HG03097 (cell line): ENCODE results near the gene AK5.
A peak's percentile ranks its signal among the peaks of the same experiment; 100 is the strongest.
"Not testable (repeated sequence)": the region's sequence is repeated elsewhere in the genome, so short reads cannot be mapped to it uniquely, and the experiment has no call there.

ENCODE experiments used
- ATAC-seq: cut with Tn5 transposase; IDR thresholded peaks from one replicate; pipeline ENCODE4 v1.9.1; 2021; ENCODE audit not compliant: unreplicated experiment, low FRiP score

The AK5 gene

DNA sequence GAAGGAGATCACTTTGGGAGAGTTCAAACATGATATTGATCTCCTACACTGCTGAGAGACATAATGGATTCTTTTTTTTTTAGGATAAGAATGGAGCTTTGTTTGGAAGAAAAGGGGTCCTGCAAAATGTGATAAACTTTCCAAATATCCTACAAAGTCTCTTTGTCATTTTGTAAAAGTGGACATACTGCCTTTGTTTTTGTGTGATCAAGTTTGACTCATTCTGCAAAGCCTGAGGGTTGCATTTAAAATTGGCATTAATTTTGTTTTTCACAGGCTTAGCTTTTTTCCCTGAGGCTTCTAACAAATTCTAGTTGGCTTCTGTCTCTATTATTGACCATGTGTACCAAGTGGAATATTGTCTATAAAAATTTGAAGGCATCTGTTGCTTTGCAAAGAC is 113.2 kb downstream of the AK5 start:
- ATAC-seq: no peak

DNA sequence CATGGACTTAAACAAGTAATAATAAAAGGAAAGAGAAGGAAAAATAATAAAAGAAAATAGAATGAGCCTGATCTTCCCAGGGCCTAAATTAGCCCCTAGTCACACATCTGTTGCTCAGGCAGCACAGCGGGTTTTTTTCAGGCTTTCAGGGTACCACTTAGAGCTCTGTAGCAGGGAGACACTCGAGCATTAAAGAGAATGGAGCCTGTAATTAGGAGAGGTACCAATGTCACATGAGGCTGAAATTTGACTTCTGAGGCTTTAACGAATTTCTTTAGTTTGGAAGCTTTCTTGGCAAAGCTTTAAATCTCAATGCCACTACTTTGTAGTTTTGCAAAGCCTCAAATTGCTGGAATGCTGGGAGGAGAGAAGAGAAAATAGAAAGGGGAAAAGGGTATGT is 116.3 kb downstream of the AK5 start:
- no peak for ATAC-seq

DNA sequence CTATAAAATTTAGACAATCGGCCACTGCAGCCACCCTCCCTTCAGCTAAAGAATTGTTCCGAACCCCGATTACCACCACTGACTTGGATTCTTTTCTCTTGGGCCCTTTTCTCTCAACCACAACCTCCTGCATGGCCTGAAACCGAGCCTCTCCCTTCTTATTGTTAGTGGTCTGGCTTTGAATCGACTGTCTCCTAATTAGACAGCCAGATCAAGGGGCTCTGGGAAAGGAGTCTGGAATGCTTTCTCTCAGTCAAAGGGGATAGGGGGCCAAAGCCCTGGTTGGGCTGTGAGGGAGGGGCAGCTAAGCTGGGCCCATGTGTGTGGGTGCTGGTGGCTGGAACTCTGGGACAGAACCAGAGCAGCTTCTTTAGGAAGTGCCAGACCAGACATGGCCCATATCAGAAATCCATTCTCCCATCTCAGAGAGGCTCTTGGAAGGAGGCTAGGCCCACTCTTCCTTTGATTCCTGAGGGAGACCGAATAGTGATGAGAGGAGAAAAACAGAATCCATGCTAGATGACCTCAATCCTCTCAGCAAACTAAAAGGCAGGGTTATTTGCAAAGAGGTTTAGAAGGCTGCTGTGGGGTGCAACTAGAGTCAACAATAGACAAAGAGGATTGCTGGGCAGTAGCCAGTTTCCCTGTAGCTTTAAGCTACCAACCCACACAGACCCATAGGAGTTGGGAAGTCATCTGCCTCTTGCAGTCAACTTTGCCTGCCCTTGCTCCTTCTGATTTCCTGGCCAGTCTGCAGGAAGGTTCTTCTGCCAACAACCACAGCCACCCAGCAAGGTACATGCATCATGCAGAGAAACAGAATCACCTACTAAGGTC is 117.6 kb downstream of the AK5 start:
- no peak for ATAC-seq

DNA sequence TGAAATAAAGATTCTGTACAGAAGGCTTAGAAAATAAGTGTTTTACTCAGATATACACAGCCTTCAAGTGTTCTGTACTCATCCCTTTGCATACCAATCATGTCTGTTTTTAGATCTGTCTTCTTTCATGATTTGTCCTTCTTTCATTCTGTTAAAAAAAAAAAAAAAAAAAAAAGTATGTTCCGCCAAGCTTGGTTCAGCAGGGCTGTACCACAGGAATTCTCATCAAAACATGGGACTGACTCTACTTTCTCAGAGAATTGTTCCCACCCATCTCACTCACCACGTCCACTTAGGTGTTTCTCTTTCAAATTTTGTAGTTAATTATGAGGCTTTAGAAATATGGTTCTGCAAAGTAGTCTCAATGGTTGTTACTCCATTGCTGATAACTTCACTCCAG is 119.0 kb downstream of the AK5 start:
- ATAC-seq: no peak

DNA sequence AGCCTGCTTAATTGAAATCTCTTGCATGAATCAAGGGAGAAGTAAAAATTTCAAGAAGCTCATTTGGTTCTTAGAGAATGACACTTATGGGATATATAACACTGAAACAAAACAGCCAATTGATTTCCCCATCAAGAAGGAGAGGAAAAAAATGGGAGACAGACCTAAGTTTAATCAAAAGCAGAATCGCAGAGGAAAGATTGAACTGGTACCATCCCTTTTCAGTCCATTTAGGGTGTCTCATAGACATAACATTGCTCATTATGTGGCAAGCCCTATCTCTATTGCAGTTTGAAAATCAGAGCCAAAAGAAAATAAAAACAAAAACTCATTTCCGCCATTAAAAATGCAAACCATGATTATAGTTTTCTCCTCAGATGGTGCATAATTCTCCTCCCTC is 119.6 kb downstream of the AK5 start:
- ATAC-seq: no peak

DNA sequence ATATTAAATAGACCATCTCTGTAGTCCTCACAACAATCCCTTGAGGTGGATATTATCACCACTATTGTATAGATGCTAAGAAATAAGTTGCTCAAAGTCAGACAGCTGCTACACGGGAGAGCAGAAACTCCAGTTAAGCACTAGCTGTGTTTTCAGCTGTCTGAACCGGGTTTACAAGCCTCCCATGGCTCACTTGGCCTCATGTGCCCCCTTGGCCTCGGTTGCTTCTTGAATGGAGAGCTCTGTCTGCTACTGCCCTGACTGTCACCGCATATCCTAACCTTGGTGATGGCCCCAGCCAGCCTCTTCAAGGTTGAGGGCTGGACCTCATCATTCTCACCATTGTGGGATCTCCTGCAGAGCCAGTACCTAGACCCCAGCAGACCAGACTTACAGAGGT is 123.4 kb downstream of the AK5 start:
- no peak for ATAC-seq

DNA sequence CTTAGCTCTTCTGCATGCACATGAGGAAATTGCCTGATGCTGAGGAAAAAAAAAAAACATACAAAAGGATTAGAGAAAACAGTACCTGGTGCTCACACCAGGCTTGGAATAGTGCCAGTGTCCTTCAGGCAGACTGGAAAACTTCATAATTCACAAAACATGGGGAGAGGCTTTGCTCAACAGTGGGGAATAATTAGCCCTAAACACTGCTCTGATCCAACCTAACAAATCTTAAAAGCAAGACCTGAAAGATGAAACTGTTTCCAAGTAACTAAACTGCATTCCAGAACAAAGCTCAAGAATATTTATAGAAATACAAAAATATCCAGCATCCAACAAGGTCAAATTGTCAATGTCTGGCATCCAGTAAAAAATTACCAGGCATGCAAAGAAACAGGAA is 124.8 kb downstream of the AK5 start:
- no peak for ATAC-seq

DNA sequence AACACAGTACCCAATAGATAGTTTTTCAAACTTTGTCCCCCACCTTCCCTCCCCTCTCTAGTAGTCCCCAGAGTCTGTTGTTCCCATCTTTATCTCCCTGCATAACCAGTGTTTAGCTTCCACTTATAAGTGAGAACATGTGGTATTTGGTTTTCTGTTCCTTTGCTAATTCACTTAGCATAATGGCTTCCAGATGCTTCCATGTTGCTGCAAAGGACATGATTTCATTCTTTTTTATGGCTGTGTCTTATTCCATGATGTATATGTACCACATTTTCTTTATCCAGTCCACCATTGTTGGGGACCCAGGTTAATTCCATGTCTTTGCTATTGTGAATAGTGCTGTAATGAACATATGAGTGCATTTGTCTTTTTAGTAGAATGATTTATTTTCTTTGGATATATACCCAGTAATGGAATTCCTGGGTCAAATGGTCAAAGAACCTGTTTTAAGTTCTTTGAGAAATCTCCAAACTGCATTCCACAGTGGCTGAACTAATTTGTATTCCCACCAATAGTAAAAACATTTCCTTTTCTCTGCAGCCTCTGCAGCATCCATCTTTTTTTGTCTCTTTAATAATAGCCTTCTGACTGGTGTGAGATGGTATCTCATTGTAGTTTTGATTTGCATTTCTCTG is 126.0 kb downstream of the AK5 start:
- ATAC-seq: no peak

DNA sequence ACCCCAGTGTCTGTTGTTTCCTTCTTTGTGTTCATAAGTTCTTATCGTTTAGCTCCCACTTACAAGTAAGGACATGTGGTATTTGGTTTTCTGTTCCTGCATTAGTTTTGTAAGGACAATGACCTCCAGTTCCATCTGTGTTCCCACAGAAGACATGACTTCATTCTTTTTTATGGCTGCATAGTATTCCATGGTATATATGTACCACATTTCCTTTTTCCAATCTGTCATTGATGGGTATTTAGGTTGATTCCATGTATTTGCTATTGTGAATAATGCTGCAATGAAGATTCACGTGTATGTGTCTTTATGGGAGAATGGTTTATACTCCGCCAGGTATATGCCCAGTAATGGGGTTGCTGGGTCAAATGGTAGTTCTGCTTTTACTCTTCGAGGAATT is 127.1 kb downstream of the AK5 start:
- not testable (repeated sequence) for ATAC-seq

DNA sequence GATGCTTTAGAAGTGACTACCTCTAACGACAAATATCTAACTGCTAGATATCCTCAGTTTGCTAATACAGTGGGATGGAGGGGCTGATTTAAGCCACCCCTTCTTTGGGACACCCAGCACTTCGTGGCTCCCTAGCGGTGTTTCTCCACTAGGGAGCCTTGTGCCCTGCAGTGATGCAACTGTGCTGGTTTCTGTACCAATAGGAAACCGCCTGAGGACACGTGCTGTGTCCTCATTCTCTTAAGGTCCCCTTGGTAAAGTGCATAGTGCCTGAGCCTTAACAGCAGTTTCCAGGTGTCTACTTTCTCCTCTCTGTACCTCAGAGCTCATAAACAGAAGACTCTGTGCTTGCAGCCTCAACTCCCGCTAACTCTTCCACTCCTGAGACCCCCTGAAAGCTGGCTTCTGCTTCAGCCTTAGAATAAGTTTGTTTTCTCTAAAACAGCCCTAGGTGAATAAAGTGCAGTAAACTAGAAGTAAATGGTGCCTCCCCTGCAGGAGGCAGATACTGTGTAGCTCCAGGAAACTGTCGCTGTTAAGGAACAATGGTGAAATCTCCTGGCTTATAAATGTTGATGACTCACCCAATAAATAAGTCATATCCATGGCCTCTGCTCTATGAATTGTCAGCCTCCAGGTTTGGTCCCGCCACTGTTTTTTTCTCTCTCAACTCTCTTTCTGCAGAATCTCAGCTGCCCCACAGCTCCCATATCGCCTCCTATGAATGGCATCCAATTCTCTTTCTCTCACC is 130.4 kb downstream of the AK5 start:
- no peak for ATAC-seq

DNA sequence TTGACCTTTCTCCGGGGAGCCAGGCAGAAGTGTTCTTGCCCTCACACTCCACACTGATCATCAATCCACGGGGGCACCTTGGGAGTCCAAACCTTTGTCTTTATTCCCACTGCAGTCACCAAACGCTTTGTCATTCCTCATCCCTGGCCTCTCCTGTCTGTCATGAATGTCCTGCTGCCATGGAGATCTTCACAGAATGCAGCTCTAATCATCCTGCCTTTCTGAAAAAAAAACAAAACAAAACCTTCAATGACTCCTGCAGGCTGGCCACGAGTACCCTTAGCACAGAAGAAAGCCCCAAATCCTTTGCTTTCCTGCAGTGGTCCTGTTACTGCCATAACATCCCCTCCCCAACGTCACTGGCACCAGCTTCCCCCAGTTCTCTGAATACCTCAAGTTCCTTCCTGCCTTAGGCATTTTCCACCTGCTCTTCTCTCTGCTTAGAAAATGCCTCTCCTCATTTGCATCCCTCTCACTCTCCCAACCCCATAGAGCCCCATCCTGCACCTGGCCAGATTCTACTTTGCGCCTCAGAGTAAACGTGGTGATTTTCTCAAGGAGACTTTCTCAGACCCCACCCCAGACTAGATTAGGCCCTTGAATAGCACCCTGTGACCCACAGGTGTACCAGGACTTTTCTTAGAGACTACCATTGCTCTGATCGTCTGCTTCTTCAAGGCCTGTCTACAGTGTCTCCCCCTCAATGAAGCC is 131.2 kb downstream of the AK5 start:
- ATAC-seq: peak; percentile 46

DNA sequence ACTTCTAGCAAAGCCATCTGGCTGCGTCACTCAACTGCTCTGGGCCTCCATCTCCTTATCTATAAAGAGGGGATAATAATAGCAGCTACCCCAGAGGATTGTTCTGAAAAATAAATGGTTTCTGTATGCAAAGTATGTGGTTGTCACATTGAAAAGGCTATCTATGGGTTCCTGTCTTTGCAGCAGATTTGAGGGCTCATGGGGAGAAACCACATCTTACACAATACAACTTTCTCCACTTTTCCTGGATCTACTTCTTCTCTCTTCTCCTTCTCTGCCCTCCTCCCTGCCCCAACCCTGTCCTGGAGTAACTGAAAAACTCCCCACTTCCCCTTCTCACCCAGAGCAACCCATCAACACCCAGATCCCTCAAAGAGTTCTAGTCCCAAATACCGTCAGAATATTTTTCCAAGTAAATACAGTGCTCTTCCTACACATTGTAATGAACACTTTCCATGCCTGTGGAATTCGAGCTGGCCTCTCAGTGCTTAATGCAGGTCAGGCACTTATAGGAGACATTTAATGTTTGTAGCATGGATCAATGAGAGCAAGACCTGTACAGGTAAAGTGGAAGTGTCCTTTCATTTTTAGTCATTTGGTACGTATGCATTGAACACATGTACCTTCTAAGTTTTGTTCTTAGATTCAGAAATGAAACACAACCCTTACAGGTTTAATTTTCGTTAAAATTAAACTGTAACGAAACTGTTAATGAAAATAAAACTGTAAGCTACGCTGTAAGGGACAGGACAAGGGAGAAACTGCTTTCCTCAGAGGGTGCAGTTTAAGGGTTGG is 131.9 kb downstream of the AK5 start:
- peak; percentile 86 for ATAC-seq

DNA sequence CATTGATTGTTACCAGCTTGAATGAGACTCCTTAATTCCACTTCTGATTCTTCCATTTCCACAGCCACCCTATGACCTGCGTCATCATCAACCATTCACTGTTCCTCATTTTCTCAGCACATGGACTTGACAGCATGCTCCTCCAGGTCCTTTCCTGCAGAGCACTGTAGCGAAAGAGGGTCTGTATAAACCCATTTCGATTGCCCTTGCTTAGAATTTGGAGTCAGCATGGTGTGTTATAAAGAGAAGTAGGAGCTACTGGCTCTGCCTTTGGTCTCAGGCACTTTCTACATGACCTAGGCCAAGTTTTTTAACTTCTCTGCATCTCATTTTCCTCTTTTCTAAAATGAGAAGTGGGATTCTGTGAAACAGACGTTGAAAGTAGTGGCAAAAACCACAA is 133.8 kb downstream of the AK5 start:
- ATAC-seq: no peak

DNA sequence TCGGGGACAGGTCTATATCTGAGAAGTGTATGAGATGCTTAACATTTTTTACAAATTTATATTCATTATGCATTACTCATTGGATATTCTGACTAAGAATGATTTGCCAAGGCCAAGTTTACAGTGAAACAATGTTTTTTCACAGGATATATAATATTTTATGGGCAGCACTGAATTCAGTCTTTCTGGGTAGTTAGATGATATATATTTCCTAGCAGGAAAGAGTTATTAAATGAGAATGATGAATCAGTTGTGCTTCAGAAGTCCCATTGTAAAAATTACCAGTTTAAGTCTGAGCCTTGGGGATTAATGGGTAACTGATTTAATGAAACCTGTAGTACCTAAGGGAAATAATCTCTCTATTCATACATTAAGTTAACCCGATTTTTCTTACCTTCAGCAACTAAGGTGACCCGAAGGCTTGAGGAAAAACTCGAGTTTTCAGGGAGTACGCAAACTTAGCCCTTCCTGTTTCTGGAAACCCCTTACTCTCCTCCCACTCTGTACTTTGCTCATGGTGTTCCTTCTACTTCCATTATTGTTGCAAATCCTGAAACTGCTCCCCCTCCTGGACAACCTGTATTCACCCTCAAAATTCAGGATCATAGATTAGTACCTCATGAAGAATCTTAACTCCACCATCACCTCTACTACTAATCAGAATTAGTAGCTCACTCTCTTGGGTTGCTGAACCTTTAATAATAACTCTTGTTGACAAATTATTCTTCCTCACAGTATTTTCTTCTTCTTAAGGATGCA is 135.1 kb downstream of the AK5 start:
- ATAC-seq: no peak

DNA sequence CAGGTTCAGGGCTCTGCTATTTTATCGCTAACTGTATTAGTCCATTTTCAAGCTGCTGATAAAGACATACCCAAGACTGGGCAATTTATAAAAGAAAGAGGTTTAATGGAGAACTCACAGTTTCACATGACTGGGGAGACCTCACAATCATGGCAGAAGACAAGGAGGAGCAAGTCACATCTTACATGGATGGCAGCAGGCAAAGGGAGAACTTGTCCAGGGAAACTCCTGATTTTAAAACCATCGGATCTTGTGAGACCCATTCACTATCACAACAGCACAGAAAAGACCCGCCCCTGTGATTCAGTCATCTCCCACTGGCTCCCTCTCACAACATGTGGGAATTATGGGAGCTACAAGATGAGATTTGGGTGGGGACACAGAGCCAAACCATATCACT is 136.2 kb downstream of the AK5 start:
- ATAC-seq: not testable (repeated sequence)

DNA sequence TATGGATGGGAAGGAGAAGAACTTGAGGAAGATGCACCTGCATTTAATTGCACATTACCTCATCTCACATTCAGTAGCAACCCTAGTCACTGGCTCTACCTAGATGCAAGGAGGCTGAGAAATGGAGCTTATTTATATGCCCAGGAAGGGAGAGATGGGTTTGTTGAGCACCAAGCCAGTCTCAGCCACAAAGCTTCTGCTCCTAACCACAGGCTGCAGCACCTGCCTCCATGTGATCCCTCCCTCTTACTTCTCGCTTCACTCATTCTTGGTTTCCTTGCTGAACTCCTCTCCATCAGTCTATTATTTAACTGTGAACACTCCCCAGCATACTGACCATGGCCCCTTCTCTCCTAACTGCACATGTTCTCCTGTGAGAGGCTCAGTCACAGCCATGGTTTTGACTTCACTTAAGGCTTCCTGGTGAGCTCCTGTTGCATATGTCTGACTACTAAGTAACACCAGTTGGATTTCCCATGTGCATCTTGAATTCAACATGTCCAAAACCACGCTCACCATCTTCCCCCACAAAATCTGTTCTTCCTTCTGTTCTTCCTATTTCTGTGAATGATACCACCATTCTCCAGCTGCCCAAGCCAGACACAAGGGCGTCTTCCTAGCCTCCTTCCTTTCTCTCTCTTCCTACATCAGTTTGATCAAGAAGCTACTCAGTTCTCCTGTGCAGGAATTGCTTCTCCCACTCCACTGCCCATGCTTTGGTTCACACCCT is 139.8 kb downstream of the AK5 start:
- ATAC-seq: peak; percentile 70

DNA sequence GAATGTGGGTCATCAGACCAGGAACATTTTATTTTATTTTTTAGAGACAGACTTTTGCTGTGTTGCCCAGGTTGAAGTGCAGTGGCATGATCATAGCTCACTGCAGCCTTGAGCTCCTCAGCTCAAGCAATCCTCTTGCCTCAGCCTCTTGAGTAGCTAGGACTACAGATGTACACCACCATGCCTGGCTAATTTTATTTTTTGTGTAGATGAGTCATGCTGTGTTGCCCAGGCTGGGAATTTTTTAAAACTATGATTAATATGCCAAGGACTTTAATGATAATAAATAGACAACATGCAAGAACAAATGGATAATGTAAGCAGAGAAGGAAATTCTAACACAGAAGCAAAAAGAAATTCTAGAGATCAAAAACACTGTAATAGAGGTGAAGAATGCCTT is 142.4 kb downstream of the AK5 start:
- ATAC-seq: no peak

DNA sequence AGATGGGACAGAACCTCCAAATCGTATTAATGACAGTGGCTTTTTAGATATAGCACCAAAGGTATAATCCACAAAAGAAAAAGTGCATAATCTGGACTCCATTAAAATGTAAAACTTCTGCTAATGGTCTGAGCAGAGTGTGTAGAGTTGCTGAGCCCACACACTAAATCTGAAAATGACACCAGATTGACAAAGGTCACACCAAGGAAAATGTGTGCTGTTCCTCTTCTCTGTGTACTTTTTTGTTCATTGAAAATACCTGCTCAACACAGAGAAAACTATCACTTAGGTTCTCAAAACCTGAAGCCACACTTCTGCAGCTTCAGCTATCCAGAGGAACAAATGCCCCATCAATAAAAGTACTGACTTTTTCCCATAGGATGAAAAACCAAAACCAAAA is 146.2 kb downstream of the AK5 start:
- no peak for ATAC-seq
